Articular chondrocyte of knee joint (primary cell): ENCODE data around the gene FAM72A. TPM values are rescaled to one million over a fixed set of nuclear protein-coding genes. Genes with fewer than 3 reads are reported as not detected.

Experiments used
- total RNA-seq: library from RNA; depleted of rRNA; stranded (reverse); fragments of >200 nt; gene quantifications from 2 replicates; pipeline ENCODE4 v1.2.3, GENCODE V29; 2012

The FAM72A gene
- total RNA-seq = 1.8 and 2.0 TPM in 2 replicates

DNA sequence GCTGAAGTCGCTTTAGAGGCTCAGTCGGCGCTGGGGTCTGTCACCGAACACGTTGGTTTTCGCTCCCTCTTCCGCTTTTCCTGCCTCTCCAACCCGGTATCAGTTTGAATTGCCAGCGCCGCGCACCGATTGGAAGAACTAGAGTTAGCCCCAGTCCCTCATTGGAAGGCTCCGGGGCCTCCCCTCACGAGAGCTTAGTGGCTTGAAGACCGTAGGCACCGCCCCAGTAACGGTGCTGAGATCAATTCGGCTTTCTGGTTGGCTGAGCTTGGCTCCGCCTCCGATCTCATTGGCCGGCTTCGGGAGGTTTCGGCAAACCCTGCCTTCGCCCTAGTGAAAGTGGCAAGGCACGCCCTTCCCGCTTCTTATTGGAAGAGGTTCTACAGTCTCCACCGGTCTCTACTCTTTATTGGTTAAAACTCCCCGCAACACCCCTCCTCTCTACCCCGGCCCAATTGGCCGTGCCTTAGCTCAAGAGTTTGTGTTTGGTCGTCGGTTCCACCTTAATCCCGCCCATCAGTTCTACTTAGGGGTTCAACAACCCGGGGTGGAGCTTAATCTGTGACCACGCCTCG lies at the start of gene FAM72A:
Gene FAM72A (minus strand): TSS at position 51 of the 575 bp plus-strand sequence. CDS start 814 bp downstream, outside the sequence.

DNA sequence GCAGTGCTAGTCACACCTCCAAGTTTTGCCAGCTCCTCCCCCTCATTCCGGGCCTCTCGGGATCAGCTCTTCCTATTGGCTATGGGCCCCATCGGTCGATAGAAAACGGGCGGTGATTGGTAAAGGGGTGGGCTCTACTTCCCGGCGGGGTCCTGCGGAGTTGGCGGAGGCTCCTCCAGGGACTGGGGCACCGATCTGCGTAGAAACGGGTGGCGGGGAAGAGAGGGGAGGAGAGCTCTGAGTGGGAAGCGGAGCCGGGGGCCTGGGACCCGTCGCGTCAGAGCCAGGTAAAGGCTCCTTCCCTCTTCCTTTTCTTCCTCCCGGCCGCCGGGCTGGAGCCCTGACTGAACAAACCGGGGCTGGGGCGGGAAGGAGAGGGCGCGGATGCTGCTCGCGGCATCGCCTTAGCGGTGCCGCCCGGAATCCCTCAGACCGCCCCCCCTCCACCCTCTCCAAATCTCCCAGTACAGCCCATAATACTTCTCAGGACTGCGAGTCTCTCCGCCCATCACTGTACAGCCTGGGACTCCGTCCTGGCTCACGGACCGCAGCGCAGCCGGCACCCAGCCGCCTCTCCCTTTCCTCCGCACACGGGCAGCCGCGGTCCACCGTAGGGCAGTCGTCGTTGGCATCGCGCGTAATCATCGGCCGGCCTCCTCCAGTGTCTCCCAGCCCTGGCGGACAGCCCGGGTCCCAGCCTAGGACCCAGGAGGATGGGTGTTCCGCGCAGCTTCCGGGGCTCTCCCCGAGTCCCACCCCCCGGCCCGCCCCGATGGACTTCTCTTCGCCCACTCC lies 922 bp upstream of the FAM72A start, which contains the start of gene SRGAP2:
Gene SRGAP2 (plus strand): TSS at position 178 of the 795 bp plus-strand sequence. CDS start 2,430 bp downstream, outside the sequence.

Other genes with a start within 250 kb of the FAM72A start
- gene RAB7B, start 199.4 kb downstream of the FAM72A start, total RNA-seq = 11.6 and 19.9 TPM in 2 replicates
- not detected in 2 replicates for gene CTSE, start 178.9 kb downstream of the FAM72A start, total RNA-seq
- gene RHEX, start 149.7 kb downstream of the FAM72A start, total RNA-seq = not detected in 2 replicates
- not detected in 2 replicates for gene AVPR1B, start 85.5 kb downstream of the FAM72A start, total RNA-seq
- gene SRGAP2, start 702 bp upstream of the FAM72A start, total RNA-seq = 67.7 and 71.9 TPM in 2 replicates